Heart left ventricle (tissue), 16 donors: ENCODE measurements around the gene CCDC121. TPM values are rescaled to one million over a fixed set of nuclear protein-coding genes. Genes with fewer than 3 reads are reported as not detected.
"Not testable (repeated sequence)": the region's sequence is repeated elsewhere in the genome, so short reads cannot be mapped to it uniquely, and the experiment has no call there.

ENCODE experiments used
- ATAC-seq, 4 donors: fragments of 200-7000 bp; cut with Tn5 transposase; one replicate each; pipeline ENCODE4 v1.9.1; 2020 to 2022; ENCODE audit warnings: moderate library complexity in 4 of 4, mild to moderate bottlenecking in 3 of 4, moderate number of reproducible peaks in 1 of 4
- DNase-seq, 5 donors: peaks; one replicate each; pipeline ENCODE4 v3.0.0-alpha.2; 2020
- H3K27ac ChIP-seq, 12 donors: fragments of 200-600 bp; sonication (generic) in 4 of 12; one replicate each; pipeline versions ENCODE4 v1.5.0 to v1.8.0; 2016 to 2022; ENCODE audit warnings: mild to moderate bottlenecking in 2 of 12
- H3K27me3 ChIP-seq, 9 donors: fragments of 200-600 bp; sonication (generic) in 2 of 9; one replicate each; pipeline versions ENCODE4 v1.5.1 to v1.8.0; 2016 to 2022; ENCODE audit warnings: mild to moderate bottlenecking in 3 of 9
- H3K36me3 ChIP-seq, 9 donors: fragments of 200-600 bp; sonication (generic) in 2 of 9; one replicate each; pipeline versions ENCODE4 v1.5.0 to v1.8.0; 2018 to 2022; ENCODE audit warnings: mild to moderate bottlenecking in 2 of 9
- H3K4me1 ChIP-seq, 12 donors: fragments of 200-600 bp; sonication (generic) in 4 of 12; one replicate each; pipeline versions ENCODE4 v1.5.0 to v1.8.0; 2016 to 2022; ENCODE audit warnings: mild to moderate bottlenecking in 3 of 12
- H3K4me3 ChIP-seq, 12 donors: fragments of 200-600 bp; sonication (generic) in 4 of 12; one replicate each; pipeline versions ENCODE4 v1.5.0 to v1.8.0; 2017 to 2022; ENCODE audit warnings: mild to moderate bottlenecking in 9 of 12, moderate library complexity in 4 of 12
- H3K9me3 ChIP-seq, 12 donors: fragments of 200-600 bp; sonication (generic) in 4 of 12; one replicate each; pipeline versions ENCODE4 v1.5.0 to v1.8.0; 2016 to 2022; ENCODE audit warnings: mild to moderate bottlenecking in 1 of 12
- CTCF ChIP-seq, 12 donors: fragments of 200-600 bp; sonication (generic) in 4 of 12; IDR thresholded peaks; one replicate each; pipeline versions ENCODE4 v1.5.0 to v1.8.0; 2018 to 2022; ENCODE audit warnings: antibody characterized with exemption in 12 of 12, mild to moderate bottlenecking in 5 of 12
- POLR2A ChIP-seq, 2 donors: fragments of 450-650 bp; IDR thresholded peaks; one replicate each; pipeline ENCODE4 v1.6.1; 2017; ENCODE audit warnings: antibody characterized with exemption in 2 of 2, mild to moderate bottlenecking in 2 of 2, moderate library complexity in 2 of 2
- WGBS, 4 donors: extraction: QIAGEN DNeasy Blood & Tissue Kit in 2 of 4; methylation state at CpG; one replicate each; pipeline versions ENCODE4 v1.1.5 to v1.1.7; 2013 to 2018; 5-methylcytosine and 5-hydroxymethylcytosine counted together
- intact Hi-C, 10 donors: fragments of 100-400 bp; cut with DNase I; formaldehyde crosslinking; loops; one replicate each; pipeline versions ENCODE4 v1.11.1 to v1.14.2; 2022
- polyA plus RNA-seq, 2 donors: library from polyadenylated mRNA; stranded (reverse); fragments of 200-250 nt; gene quantifications; one replicate each; pipeline ENCODE4 v1.2.3, GENCODE V29; 2013
- total RNA-seq, 9 donors: library from RNA; depleted of rRNA in 2 of 9; stranded (reverse); fragments of >200 nt in 2 of 9; fragmentation: NEBNext Ultra II Directional in 3 of 9; extraction: Animal tissue kit (Norgen Biotek cat#: 25700) in 3 of 9; gene quantifications; one replicate each; pipeline versions ENCODE4 v1.1.0 to v1.2.4, GENCODE V29; 2016 to 2023
- donor health status: ischemic (EF 13 %, LVEDD 7.1; RV severe dilation, severe dysfunction).
- donor health status: healthy with polysubstance abuse.
- donor health status: DM: no; HTN: yes; CAD: no.
- donor health status: DM: no; HTN: no; CAD: no.
- donor health status: ischemic (EF 25% LVEDD 6.9; RV normal size, moderate dysfunction).
- donor health status: ischemic (EF 25% LVEDD 5.7; RV mildly dilated, moderate dysfunction).
- donor health status: healthy.
- donor health status: DM: yes; HTN: yes; CAD: no.
- donor health status: ischemic (EF 35%, LVEDD 5.7; RV mildly dilated, moderate dysfunction).
- donor health status: nonischemic (EF 11% LVEDD 7.7; RV severe dilation, severe dysfunction).
- donor health status: DM: yes; HTN: yes; CAD: no.
- donor health status: PGD.
- donor health status: ischemic (EF 29% LVEDD 5.4; RV normal size, mild dysfunction).
- donor health status: nonischemic (EF 23%, LVEDD 6.1; RV moderate dilation, normal function).

CCDC121 gene
- total and polyA plus RNA-seq, 11 donors = 2.5 to 7.7 (median 5.4) TPM

DNA sequence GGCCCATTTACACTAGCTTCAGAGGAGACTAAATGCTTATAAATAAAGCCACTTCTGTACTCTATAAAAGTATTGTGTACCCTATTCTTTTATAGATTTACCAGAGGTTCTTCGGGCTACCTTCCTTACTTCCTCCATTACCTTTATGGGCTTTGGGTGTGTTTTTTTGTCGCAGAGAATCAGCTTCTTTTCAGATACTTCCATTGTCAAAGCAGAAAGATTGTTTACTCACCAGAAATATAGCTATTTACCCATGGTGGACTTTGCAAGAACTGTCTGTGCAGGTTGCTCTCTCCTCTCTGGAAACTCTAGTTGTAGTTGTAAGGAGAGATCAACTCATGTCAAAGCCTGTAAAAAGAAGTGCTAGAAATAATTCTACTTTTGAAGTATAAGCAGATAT is 14.8 kb downstream of the CCDC121 start:
- H3K36me3 ChIP-seq = peaks cover 0 to 100% (median 78%) of the 10 kb centered on the region in 9 donors
- ATAC-seq (no peak), DNase-seq (no peak)
- H3K4me1 ChIP-seq = no peaks in the 10 kb centered on the region
- no peaks in the 10 kb centered on the region for H3K27me3 ChIP-seq
- no peak for TF ChIP-seq POLR2A (IDR thresholded peaks at IDR 0.05)
- TF ChIP-seq CTCF (IDR thresholded peaks at IDR 0.05) = no peak
- H3K9me3 ChIP-seq = no peaks in the 10 kb centered on the region
- no peak overlapping the region for H3K27ac ChIP-seq
- intact Hi-C loops = no loop called here
- no peak overlapping the region for H3K4me3 ChIP-seq
- WGBS, 4 donors = 94 to 100% (median 98%) methylated on average over 2 of the region's 2 CpGs

DNA sequence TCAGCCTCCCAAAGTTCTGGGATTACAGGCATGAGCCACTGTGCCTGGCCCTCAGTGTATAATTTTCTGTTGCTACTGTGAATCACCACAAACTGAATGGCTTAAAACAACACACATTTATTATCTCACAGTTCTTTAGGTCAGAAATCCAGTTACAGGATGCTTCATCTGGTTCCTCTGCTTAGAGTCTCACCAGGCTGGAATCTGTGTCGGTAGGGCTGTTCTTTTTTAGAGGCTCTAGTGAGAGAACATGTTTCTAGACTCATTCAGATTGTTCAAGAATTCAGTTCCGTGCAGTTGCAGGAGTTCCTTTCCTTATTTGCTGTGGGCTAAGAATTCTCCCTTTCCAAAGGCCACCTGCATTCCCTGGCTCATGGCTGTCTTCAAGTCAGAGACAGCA is 22.2 kb downstream of the CCDC121 start:
- Histone ChIP-seq H3K27me3 (no peaks in the 10 kb centered on the region), H3K27ac (no peak overlapping the region), H3K36me3 (peaks cover 2 to 100% (median 83%) of the 10 kb centered on the region in 9 donors), H3K4me3 (no peak overlapping the region), H3K4me1 (no peaks in the 10 kb centered on the region), H3K9me3 (no peaks in the 10 kb centered on the region)
- ATAC-seq (no peak), DNase-seq (no peak)
- intact Hi-C loops = no loop called here
- 82 to 89% (median 85%) methylated on average over 2 of the region's 2 CpGs for WGBS, 4 donors
- TF ChIP-seq CTCF (IDR thresholded peaks at IDR 0.05) (no peak), POLR2A (IDR thresholded peaks at IDR 0.05) (no peak)

- intact Hi-C loops = no loop called here
- Histone ChIP-seq H3K4me3 (no peak overlapping the region), H3K4me1 (peaks cover 0 to 28% (median 3%) of the 10 kb centered on the region in 12 donors), H3K27ac (no peak overlapping the region), H3K9me3 (peaks cover 0 to 24% (median 14%) of the 10 kb centered on the region in 12 donors), H3K36me3 (peaks cover 0 to 35% (median 25%) of the 10 kb centered on the region in 9 donors), H3K27me3 (no peaks in the 10 kb centered on the region)
- 91 to 100% (median 97%) methylated on average over 1 of the region's 1 CpG for WGBS, 4 donors
- TF ChIP-seq POLR2A (IDR thresholded peaks at IDR 0.05) = no peak
- no peak for TF ChIP-seq CTCF (IDR thresholded peaks at IDR 0.05)
- ATAC-seq (no peak), DNase-seq (no peak)
Measured at GRCh38 chr2:27596627-27597026, 32.2 kb downstream of the CCDC121 start.

DNA sequence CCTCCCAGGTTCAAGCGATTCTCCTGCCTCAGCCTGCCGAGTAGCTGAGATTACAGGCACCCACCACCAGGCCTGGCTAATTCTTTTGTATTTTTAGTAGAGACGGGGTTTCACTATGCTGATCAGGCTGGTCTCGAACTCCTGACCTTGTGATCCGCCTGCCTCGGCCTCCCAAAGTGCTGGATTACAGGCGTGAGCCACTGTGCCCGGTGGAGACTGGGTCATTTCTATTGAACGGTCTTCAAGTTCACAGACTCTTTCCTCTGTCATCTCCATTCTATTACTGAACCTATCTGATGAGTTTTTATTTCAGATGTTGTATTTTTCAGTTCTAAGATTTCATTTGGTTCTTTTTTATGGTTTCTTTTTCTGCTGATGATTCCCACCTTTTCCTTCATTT is 33.4 kb downstream of the CCDC121 start:
- H3K27ac ChIP-seq, H3K27me3 ChIP-seq, H3K4me3 ChIP-seq, DNase-seq, intact Hi-C loops, ATAC-seq: not testable (repeated sequence)
- peaks cover 0 to 36% (median 23%) of the 10 kb centered on the region in 12 donors for H3K9me3 ChIP-seq
- 97 to 99% (median 98%) methylated on average over 9 of the region's 9 CpGs for WGBS, 4 donors
- peaks cover 0 to 29% (median 3%) of the 10 kb centered on the region in 12 donors for H3K4me1 ChIP-seq
- H3K36me3 ChIP-seq = peaks cover 0 to 25% (median 17%) of the 10 kb centered on the region in 9 donors

DNA sequence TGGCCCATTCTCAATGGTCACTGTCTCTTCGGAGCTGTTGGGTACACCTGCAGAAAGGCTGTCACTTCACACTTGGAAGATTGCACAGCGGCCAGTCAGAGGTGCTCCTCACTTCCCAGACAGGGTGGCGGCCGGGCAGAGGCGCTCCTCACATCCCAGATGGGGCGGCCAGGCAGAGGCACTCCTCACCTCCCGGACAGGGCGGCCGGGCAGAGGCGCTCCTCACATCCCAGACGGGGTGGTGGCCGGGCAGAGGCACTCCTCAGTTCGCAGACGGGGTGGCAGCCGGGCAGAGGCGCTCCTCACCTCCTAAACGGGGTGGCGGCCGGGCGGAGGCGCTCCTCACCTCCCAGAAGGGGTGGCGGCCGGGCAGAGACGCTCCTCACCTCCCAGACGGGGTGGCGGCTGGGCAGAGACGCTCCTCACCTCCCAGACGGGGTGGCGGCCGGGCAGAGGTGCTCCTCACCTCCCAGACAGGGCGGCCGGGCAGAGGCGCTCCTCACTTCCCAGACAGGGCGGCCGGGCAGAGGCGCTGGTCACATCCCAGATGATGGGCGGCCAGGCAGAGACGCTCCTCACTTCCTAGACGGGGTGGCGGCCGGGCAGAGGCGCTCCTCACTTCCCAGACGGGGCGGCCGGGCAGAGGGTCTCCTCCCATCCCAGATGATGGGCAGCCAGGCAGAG is 34.6 kb downstream of the CCDC121 start:
- H3K27ac ChIP-seq, DNase-seq, intact Hi-C loops, H3K27me3 ChIP-seq, ATAC-seq, H3K4me3 ChIP-seq: not testable (repeated sequence)
- Histone ChIP-seq H3K4me1 (peaks cover 0 to 27% (median 2%) of the 10 kb centered on the region in 12 donors), H3K36me3 (peaks cover 0 to 14% (median 6%) of the 10 kb centered on the region in 9 donors), H3K9me3 (peaks cover 0 to 48% (median 30%) of the 10 kb centered on the region in 12 donors)
- 97 to 99% (median 98%) methylated on average over 35 to 45 of the region's 45 CpGs for WGBS, 4 donors
